HG02623 (cell line): ENCODE results near the gene DNAAF6.

Source experiments
- ATAC-seq: cut with Tn5 transposase; IDR thresholded peaks from one replicate; pipeline ENCODE4 v1.9.1; 2021; ENCODE audit warnings: moderate library complexity; ENCODE audit not compliant: unreplicated experiment

DNAAF6 gene

DNA sequence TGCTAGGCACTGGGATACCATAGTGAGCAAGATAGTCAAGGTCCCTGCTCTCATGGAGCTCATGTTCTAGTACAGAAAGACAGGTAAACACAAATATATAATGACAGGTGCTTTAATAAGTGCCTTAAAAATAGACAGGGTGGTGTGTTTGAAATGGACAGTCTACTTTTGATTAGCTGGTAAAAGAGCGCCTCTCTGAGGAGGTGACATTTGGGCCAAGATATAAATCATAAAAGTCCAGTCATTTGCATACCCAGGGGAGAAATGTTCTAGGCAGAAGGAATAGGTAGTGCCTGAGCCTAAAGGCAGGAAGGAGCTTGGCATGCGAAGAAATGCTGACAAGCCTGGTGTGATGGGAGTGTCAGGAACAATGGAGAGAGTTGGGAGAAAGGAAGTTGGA is 83.6 kb downstream of the DNAAF6 start:
- ATAC-seq: no peak

DNA sequence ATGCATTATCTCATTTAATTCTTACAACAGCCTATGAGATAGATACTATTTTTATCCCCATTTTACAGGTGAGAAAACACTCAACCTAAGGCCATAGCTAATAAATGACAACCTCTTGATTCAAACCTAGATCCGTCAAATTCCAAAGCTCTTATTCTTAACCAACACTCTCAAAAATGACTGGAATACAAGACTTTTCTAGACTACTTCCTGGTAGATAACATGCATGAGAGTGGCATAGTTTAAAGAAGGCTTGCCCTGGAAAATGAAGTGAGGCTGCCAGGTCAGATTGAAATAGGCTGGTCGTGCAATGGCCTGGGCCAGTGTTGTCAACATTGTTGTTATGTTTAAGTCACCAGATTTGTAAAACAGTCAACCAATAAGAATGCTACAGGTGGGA is 86.6 kb downstream of the DNAAF6 start:
- no peak for ATAC-seq
